GM12878 (cell line): ENCODE results near the gene GUCY1A1. TPM values are rescaled to one million over a fixed set of nuclear protein-coding genes. Genes with fewer than 3 reads are reported as not detected.

ENCODE experiments used
- ATAC-seq: fragments of 200-7000 bp; cut with Tn5 transposase; 3 replicates; pipeline ENCODE4 v1.9.1; 2020; ENCODE audit warnings: mild to moderate bottlenecking, moderate library complexity
- BruUV-seq: library from RNA; stranded (reverse); fragments of 400-500 nt; replicated peaks from 2 replicates; lab custom pipeline; 2021; lab: Mats Ljungman, UMichigan
- CTCF ChIA-PET: fragments of 300-600 bp; sonication (Branson Sonifier 250); formaldehyde crosslinking; extraction: SDS; loops from one replicate; lab custom pipeline; 2021; ENCODE audit warnings: inconsistent platforms; lab: Yijun Ruan, JAX
- POLR2A ChIA-PET: fragments of 350-600 bp; formaldehyde crosslinking; extraction: SDS; loops from one replicate; lab custom pipeline; 2021; ENCODE audit warnings: inconsistent platforms; lab: Charles Lee
- RAD21 ChIA-PET: fragments of 300-600 bp; sonication (Branson Sonifier 250); formaldehyde crosslinking; loops from one replicate; lab custom pipeline; 2023; ENCODE audit warnings: antibody characterized with exemption; ENCODE audit not compliant: unreplicated experiment; lab: Charles Lee
- SMC1A ChIA-PET: fragments of 300-600 bp; sonication (Branson Sonifier 250); formaldehyde crosslinking; loops from one replicate; lab custom pipeline; 2023; ENCODE audit not compliant: unreplicated experiment, uncharacterized antibody; lab: Charles Lee
- DNase-seq: peaks from one replicate; pipeline ENCODE4 v3.0.0-alpha.2; 2011; ENCODE audit warnings: low read depth, low spot score
- FAIRE-seq: peaks from 3 replicates; lab custom pipeline; 2011; peaks lifted over from hg19 to GRCh38; lab: Jason Lieb, UNC
- H2AFZ ChIP-seq: 2 replicates; pipeline ENCODE4 v1.6.0; 2011; ENCODE audit warnings: low read depth, low read length, control low read depth; ENCODE audit not compliant: control insufficient read depth
- H3K27ac ChIP-seq: 2 replicates; pipeline ENCODE4 v1.5.1; 2011; ENCODE audit warnings: control low read depth; ENCODE audit not compliant: control insufficient read depth, insufficient read depth
- H3K27me3 ChIP-seq, 2 experiments: replicated peaks in 1 of 2; 2 replicates each; pipeline versions ENCODE4 v1.6.0 to v1.6.1; 2011; ENCODE audit warnings: low read length in 1 of 2; ENCODE audit not compliant: control insufficient read depth in 2 of 2, insufficient read depth in 2 of 2
- H3K36me3 ChIP-seq, 2 experiments: 2 replicates each; pipeline ENCODE4 v1.5.1; 2011; ENCODE audit warnings: low read length in 1 of 2; ENCODE audit not compliant: control insufficient read depth in 2 of 2, insufficient read depth in 2 of 2
- H3K4me1 ChIP-seq: 2 replicates; pipeline ENCODE4 v1.6.1; 2011; ENCODE audit warnings: mild to moderate bottlenecking, low read length, moderate library complexity, mixed read lengths; ENCODE audit not compliant: control insufficient read depth, insufficient read depth
- H3K4me2 ChIP-seq: 2 replicates; pipeline ENCODE4 v1.6.0; 2011; ENCODE audit warnings: control low read depth; ENCODE audit not compliant: control insufficient read depth, insufficient read depth
- H3K4me3 ChIP-seq: fragments of 200-600 bp; sonication (generic); 2 replicates; pipeline ENCODE4 v1.5.1; 2016
- H3K79me2 ChIP-seq: 2 replicates; pipeline ENCODE4 v1.6.0; 2011; ENCODE audit warnings: low read length; ENCODE audit not compliant: control insufficient read depth, insufficient read depth
- H3K9ac ChIP-seq: 2 replicates; pipeline ENCODE4 v1.8.0; 2011; ENCODE audit warnings: low read length, control low read depth, mixed read lengths; ENCODE audit not compliant: control insufficient read depth, insufficient read depth
- H3K9me3 ChIP-seq: replicated peaks from 3 replicates; pipeline ENCODE4 v1.5.1; 2011; ENCODE audit warnings: mild to moderate bottlenecking, low read length; ENCODE audit not compliant: control insufficient read depth, insufficient read depth
- H4K20me1 ChIP-seq: 2 replicates; pipeline ENCODE4 v1.6.0; 2011; ENCODE audit not compliant: control insufficient read depth, insufficient read depth
- HDAC2 ChIP-seq: fragments of 200-600 bp; sonication (generic); IDR thresholded peaks from 2 replicates; pipeline ENCODE4 v1.6.1; 2017
- POLR2A ChIP-seq: IDR thresholded peaks from 2 replicates; pipeline ENCODE4 v1.6.1; 2011; ENCODE audit warnings: low read depth, mild to moderate bottlenecking, low read length
- SIN3A ChIP-seq: IDR thresholded peaks from 2 replicates; pipeline ENCODE4 v1.6.1; 2012; ENCODE audit warnings: low read depth, low read length, improper control_type of control experiment
- TAF1 ChIP-seq: IDR thresholded peaks from 2 replicates; pipeline ENCODE4 v1.6.1; 2011; ENCODE audit warnings: mild to moderate bottlenecking, low read depth, low read length, borderline replicate concordance
- WGBS: methylation state at CpG from one replicate; pipeline ENCODE4 v1.1.6; 2016; ENCODE audit warnings: low lambda C conversion rate; ENCODE audit not compliant: insufficient replicate concordance, insufficient coverage; ENCODE audit errors: missing lambda C conversion rate; 5-methylcytosine and 5-hydroxymethylcytosine counted together
- in situ Hi-C: fragments of 300-500 bp; cut with MboI; formaldehyde crosslinking; loops from 9 replicates; pipeline ENCODE4 v1.14.3; 2018; ENCODE audit warnings: mixed read lengths
- intact Hi-C: fragments of 100-400 bp; cut with micrococcal nuclease; formaldehyde crosslinking; loops from one replicate; pipeline ENCODE4 v1.14.2; 2022; ENCODE audit not compliant: unreplicated experiment
- polyA plus RNA-seq, 11 experiments: library from polyadenylated mRNA; depleted of rRNA in 4 of 11; unstranded in 6 of 11; stranded (reverse) in 5 of 11; fragments of >200 nt; fragmentation: Nextera tagmentation in 4 of 11; fragmentation: Illumina TruSeq in 1 of 11; extraction: Ambion mirVana in 4 of 11; extraction: Trizol in 1 of 11; gene quantifications; 1 replicate in 1 of 11; 2 replicates in 10 of 11; pipeline versions ENCODE4 v1.2.1 to v1.2.3, GENCODE V29; 2011 to 2016; ENCODE audit warnings: inconsistent platforms in 2 of 11, missing spikeins in 2 of 11, low read depth in 1 of 11
- total RNA-seq, 4 experiments: library from RNA; depleted of rRNA in 3 of 4; stranded (reverse); fragments of >200 nt in 3 of 4; fragmentation: Illumina TruSeq in 1 of 4; extraction: Trizol in 1 of 4; gene quantifications; 2 replicates each; pipeline versions ENCODE4 v1.2.1 to v1.2.3, GENCODE V29; 2013 to 2021
- TF ChIP-seq, protein P1 (sequence below): fragments of 450-650 bp; IDR thresholded peaks from 2 replicates; pipeline ENCODE4 v1.6.1; 2017; ENCODE audit warnings: antibody characterized with exemption, mild to moderate bottlenecking, moderate library complexity
- TF ChIP-seq, protein P2 (sequence below): fragments of 450-650 bp; formaldehyde crosslinking; IDR thresholded peaks from 2 replicates; pipeline ENCODE4 v1.4.0; 2020; ENCODE audit warnings: mild to moderate bottlenecking, moderate library complexity
- TF ChIP-seq, protein P3 (sequence below): IDR thresholded peaks from 2 replicates; pipeline ENCODE4 v1.6.1; 2012; ENCODE audit warnings: improper control_type of control experiment, low read depth, low read length; ENCODE audit not compliant: insufficient replicate concordance

The GUCY1A1 gene
- total and polyA plus RNA-seq, 10 of the 15 experiments (the other 5 are each of a cell fraction or from before 2014, with no cell fraction given), result 0.44 to 22.6 (median 0.55) TPM

DNA sequence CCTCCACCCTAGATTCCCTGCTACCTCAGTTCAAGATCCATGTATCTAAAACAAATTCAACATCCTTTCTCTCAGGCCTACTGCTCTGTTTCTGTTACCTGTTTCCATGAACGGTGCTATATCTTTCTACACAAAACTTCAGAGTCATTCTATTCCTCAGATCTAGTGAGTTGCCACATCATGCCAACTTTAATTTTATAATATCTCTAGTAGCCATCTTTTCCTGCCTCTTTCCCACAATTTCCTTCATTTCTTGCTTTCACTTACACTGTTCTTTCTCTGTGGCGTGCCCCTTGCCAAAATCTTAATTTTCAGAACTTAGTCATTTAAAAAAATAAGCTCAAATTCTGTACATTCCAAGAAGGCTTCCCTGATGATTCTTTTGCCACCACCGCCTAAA lies 15.2 kb downstream of the GUCY1A1 start (continued):
- TF ChIP-seq TAF1, result no peak
- no peak for TF ChIP-seq HDAC2
- TF ChIP-seq, protein P1, sequence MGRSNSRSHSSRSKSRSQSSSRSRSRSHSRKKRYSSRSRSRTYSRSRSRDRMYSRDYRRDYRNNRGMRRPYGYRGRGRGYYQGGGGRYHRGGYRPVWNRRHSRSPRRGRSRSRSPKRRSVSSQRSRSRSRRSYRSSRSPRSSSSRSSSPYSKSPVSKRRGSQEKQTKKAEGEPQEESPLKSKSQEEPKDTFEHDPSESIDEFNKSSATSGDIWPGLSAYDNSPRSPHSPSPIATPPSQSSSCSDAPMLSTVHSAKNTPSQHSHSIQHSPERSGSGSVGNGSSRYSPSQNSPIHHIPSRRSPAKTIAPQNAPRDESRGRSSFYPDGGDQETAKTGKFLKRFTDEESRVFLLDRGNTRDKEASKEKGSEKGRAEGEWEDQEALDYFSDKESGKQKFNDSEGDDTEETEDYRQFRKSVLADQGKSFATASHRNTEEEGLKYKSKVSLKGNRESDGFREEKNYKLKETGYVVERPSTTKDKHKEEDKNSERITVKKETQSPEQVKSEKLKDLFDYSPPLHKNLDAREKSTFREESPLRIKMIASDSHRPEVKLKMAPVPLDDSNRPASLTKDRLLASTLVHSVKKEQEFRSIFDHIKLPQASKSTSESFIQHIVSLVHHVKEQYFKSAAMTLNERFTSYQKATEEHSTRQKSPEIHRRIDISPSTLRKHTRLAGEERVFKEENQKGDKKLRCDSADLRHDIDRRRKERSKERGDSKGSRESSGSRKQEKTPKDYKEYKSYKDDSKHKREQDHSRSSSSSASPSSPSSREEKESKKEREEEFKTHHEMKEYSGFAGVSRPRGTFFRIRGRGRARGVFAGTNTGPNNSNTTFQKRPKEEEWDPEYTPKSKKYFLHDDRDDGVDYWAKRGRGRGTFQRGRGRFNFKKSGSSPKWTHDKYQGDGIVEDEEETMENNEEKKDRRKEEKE, result no peak

DNA sequence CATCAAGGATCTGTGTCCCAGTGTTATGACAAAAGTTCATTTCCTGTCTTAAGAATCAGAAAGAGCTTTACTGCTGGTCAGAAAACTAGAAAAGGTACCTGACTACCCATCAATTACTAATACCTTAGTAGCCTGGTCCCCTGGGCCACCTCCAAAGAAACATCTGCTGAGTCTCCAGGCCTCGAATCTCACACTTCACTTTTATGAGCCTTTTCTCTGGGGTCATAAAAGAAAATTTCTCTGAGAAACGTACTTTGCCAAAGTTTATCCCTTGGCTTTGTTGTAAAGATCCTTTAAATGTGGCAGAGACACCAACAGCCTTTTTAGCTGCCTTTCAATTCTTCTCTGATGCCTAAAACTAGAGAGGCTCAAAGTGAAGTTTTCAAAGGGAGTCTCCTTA lies 17.8 kb downstream of the GUCY1A1 start:
- BruUV-seq, result no TSS peak
- 0% methylated on average over 2 of the region's 2 CpGs for WGBS
- TF ChIP-seq, protein P2, sequence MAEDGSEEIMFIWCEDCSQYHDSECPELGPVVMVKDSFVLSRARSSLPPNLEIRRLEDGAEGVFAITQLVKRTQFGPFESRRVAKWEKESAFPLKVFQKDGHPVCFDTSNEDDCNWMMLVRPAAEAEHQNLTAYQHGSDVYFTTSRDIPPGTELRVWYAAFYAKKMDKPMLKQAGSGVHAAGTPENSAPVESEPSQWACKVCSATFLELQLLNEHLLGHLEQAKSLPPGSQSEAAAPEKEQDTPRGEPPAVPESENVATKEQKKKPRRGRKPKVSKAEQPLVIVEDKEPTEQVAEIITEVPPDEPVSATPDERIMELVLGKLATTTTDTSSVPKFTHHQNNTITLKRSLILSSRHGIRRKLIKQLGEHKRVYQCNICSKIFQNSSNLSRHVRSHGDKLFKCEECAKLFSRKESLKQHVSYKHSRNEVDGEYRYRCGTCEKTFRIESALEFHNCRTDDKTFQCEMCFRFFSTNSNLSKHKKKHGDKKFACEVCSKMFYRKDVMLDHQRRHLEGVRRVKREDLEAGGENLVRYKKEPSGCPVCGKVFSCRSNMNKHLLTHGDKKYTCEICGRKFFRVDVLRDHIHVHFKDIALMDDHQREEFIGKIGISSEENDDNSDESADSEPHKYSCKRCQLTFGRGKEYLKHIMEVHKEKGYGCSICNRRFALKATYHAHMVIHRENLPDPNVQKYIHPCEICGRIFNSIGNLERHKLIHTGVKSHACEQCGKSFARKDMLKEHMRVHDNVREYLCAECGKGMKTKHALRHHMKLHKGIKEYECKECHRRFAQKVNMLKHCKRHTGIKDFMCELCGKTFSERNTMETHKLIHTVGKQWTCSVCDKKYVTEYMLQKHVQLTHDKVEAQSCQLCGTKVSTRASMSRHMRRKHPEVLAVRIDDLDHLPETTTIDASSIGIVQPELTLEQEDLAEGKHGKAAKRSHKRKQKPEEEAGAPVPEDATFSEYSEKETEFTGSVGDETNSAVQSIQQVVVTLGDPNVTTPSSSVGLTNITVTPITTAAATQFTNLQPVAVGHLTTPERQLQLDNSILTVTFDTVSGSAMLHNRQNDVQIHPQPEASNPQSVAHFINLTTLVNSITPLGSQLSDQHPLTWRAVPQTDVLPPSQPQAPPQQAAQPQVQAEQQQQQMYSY (CRISPR knock-in tag), result no peak
- no peak for TF ChIP-seq SIN3A
- TF ChIP-seq POLR2A, result no peak
- TF ChIP-seq, protein P3, sequence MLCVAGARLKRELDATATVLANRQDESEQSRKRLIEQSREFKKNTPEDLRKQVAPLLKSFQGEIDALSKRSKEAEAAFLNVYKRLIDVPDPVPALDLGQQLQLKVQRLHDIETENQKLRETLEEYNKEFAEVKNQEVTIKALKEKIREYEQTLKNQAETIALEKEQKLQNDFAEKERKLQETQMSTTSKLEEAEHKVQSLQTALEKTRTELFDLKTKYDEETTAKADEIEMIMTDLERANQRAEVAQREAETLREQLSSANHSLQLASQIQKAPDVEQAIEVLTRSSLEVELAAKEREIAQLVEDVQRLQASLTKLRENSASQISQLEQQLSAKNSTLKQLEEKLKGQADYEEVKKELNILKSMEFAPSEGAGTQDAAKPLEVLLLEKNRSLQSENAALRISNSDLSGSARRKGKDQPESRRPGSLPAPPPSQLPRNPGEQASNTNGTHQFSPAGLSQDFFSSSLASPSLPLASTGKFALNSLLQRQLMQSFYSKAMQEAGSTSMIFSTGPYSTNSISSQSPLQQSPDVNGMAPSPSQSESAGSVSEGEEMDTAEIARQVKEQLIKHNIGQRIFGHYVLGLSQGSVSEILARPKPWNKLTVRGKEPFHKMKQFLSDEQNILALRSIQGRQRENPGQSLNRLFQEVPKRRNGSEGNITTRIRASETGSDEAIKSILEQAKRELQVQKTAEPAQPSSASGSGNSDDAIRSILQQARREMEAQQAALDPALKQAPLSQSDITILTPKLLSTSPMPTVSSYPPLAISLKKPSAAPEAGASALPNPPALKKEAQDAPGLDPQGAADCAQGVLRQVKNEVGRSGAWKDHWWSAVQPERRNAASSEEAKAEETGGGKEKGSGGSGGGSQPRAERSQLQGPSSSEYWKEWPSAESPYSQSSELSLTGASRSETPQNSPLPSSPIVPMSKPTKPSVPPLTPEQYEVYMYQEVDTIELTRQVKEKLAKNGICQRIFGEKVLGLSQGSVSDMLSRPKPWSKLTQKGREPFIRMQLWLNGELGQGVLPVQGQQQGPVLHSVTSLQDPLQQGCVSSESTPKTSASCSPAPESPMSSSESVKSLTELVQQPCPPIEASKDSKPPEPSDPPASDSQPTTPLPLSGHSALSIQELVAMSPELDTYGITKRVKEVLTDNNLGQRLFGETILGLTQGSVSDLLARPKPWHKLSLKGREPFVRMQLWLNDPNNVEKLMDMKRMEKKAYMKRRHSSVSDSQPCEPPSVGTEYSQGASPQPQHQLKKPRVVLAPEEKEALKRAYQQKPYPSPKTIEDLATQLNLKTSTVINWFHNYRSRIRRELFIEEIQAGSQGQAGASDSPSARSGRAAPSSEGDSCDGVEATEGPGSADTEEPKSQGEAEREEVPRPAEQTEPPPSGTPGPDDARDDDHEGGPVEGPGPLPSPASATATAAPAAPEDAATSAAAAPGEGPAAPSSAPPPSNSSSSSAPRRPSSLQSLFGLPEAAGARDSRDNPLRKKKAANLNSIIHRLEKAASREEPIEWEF, result no peak

More for the DNA sequence above, 17.8 kb downstream of the GUCY1A1 start:
- ChIA-PET POLR2A (interaction anchor here (0.9 to 1.7 kb wide), 6 partner anchors 10 to 29 kb away, joined by 3 to 11 read pairs (median 4); partner anchors contain the start of gene GUCY1A1), SMC1A (interaction anchor here (0.9 to 6.0 kb wide), 19 partner anchors 9 to 155 kb away, joined by 3 to 48 read pairs (median 4); no protein-coding TSS in a partner anchor), CTCF (interaction anchor here (0.8 to 2.0 kb wide), 7 partner anchors 9 to 156 kb away, joined by 3 to 9 read pairs (median 4); no protein-coding TSS in a partner anchor), RAD21 (interaction anchor here (1.0 to 2.2 kb wide), 10 partner anchors 9 to 75 kb away, joined by 3 to 10 read pairs (median 4); partner anchors contain the start of gene GUCY1B1)
- no peaks in the 10 kb centered on the region for H3K4me1 ChIP-seq
- no peak overlapping the region for H2AFZ ChIP-seq
- H3K27ac ChIP-seq, result no peak overlapping the region
- H3K36me3 ChIP-seq, result no peaks in the 10 kb centered on the region
- ATAC-seq (peak; percentile 46), DNase-seq (no peak), FAIRE-seq (no peak)
- no peaks in the 10 kb centered on the region for H4K20me1 ChIP-seq
- H3K79me2 ChIP-seq, result no peaks in the 10 kb centered on the region
- intact Hi-C loops, result no loop called here
- no peaks in the 10 kb centered on the region for H3K27me3 ChIP-seq
- H3K9ac ChIP-seq, result no peak overlapping the region
- H3K4me2 ChIP-seq, result no peak overlapping the region
- no peaks in the 10 kb centered on the region for H3K9me3 ChIP-seq
- in situ Hi-C loops, result no loop called here
- H3K4me3 ChIP-seq, result no peak overlapping the region
